Endometrial microvascular endothelial cells (primary cell): Measurements from ENCODE around the gene YIF1B. TPM values are rescaled to one million over a fixed set of nuclear protein-coding genes. Genes with fewer than 3 reads are reported as not detected.

ENCODE experiments used
- in situ Hi-C: cut with HindIII; loops from 2 replicates; pipeline ENCODE4 v1.10.0; 2017; ENCODE audit warnings: low sequenced_read_pairs, low pct_unique_long_range_greater_than_20kb; ENCODE audit errors: inconsistent ontology term
- total RNA-seq: library from RNA; depleted of rRNA; stranded (reverse); fragments of >200 nt; gene quantifications from one replicate; pipeline ENCODE4 v1.2.3, GENCODE V29; 2015; ENCODE audit errors: inconsistent ontology term

The YIF1B gene
- total RNA-seq, 1 donor from 2014 or later = 88.4 TPM

DNA sequence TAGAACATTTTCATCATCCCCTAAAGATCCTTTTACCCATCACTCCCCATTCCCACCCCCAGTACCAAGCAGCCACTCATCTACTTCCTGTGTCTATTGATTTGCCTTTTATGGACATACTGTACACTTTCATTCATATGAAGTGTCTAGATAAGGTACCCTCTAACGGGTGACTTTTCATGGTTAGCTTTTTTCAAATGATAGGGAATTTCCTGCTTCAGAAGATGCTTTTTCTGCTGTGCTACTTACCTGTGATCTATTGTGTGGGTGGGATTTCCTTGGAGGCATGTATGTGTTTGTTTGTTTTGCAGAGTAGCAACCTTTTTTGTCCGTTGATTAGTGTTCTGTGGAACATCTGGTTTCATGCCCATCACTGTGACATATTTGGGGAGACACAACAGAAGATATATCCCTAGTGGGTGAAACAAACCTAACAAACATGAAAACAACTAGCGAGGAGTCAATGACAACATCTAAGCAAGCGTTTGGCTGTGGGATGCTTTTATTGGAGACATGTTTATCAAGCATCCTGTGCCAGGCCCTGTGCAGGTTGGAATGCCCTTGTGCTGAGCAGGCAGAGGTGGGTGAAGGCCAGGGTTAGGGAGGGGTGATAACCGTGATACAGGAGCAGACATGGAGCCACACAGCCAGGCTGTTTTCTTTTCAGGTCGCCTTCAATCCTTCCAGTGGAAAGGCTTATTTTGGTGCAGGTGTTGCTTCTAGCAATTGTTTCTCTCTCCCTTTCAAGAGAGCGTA is 33.8 kb downstream of the YIF1B start:
- in situ Hi-C loops = no loop called here

DNA sequence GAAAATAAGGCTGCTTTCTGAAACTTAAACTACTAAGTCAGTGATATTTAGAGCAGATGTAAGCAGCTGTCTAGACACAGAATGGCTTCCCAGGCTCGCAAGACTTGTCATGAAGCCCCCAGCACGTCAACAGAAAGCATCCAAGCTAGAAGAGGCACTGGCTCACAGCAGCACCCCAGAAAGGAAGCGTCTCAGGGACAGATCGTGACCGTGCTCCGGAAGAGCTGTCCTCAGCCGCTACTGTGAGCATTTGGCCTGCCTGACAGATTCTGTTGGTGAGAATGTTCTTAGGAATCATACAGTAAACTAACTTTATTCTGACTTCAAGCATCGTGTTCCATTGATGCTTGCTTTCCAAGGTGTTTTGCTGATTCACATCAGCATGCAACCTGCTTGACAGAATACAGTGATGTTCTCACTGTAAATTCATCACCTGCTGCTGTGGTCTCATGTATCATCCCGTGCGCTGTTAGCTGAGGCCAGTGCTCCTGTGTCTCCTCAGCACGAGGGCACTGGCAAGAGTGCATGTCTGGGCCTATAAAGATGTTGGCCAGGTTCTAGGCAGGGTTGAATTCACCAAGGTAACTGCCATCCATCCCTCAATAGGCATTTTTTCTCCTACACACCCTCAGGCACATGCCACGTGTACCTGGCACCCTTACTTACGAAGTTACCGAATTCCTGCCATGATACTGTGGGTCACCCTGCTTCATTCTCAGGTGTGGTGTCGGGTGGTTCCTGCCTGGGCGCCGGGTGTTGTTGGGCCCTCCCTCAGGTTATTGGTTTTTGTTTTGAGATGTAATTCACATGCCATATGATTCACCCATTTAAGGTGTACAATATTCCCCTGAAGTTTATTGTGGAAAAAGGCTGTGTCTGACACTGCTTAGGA is 35.5 kb downstream of the YIF1B start:
- in situ Hi-C loops = no loop called here

DNA sequence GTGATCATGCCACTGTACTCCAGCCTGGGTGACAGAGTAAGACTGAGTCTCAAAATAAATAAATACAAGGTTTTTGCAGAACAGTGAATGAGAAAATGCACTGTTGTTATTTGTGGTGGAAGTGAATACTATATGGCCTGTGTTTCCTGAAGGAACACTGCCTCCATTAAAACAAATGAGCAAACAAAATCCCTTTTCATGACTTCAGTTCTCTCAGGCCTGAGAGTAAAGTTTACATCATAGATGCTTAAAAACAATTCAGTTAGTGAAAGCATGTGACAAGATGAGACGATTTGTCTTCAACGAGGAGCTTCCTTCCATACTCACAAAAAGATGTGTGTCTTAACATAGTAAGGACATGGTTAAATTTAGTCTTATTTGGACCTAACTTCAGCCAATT is 37.0 kb downstream of the YIF1B start:
- in situ Hi-C loops = no loop called here

DNA sequence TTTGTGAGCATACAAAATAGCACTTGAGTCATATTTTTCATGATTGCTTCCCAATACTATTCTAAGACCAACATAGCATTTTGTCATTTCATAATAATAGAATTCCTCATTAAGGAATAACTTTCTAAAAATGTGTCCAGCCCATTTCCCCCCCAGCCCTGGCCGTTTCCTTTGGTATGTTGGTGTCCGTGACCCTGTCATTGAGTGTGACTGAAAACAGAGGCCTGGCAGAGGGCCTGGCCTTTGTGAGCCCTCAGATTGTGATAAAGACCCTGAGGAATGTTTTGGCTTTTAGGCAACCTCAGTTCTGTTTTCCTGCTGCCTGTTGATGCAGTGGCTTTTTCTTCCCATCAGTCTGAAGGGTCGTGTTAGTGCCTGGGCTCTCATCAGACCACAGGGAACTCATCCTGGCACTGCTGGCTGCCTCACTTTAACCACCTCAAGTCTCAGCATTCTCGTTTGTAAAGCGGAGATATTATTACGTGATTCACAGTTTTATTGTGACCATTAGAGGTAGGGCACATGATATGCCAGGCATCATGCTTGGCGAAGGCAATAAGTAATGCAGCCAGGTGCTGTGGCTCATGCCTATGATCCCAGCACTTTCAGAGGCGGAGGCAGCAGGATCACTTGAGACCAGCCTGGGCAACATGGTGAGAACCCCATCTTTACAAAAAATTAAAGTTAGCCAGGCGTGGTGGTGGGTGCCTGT is 37.6 kb downstream of the YIF1B start:
- in situ Hi-C loops = no loop called here

DNA sequence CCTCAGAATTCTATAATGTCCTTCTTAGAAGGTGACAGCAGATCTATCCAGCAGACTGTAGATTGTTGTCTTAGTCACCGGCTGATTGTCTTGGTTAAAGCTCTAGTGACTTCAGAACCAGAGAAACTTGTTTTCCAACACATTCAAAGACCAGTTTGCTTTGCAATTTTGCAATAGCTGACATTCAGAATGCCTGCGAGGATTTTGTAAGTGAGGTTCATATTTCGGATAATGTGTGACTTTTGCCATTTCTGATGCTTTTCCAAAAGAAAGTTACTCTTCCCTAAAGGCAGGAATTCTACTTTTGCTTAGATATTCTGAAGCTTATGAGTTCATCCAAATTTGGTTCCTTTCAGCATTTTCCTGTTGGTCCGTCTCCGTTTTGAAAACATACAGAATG is 38.2 kb downstream of the YIF1B start:
- in situ Hi-C loops = no loop called here

DNA sequence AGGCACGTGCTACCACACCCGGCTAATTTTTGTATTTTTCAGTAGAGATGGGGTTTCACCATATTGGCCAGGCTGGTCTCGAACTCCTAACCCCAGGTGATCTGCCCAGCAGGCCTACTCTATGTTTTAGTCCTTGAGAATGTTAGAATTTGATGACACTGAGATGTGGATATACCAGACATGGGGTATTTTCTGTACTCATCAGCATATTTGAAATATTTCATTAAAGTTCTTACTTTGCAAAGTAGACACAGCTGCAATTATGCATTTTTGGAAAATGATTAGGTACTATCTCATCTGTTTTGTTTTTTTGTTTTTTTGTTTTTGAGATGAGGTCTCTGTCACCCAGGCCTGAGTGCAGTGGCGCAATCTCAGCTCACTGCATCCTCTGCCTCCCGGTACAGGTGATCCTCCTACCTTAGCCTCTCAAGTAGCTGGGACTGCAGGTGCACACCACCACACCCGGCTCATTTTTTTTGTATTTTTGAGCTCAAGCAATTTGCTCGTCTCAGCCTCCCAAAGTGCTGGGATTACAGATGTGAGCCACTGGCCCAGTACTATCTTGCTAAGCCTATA is 38.7 kb downstream of the YIF1B start:
- in situ Hi-C loops = no loop called here

DNA sequence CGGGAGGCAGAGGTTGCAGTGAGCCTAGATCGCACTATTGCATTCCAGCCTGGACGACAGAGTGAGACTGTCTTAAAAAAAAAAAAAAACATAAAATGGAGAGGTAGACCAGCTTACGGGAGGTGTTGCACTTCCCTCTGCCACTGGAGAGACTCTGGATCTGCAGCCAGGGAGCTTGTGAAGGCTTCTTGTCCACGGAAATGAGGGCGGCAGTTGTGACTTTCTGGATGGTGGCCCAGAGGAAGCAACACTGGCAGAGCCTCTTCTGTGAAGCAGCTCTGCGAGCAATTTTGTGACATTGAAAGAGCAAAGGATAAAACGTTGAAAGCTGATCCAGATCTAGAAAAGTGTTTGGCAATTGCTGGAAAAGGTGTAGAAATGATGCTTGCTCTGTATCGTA is 41.0 kb downstream of the YIF1B start:
- in situ Hi-C loops = no loop called here

DNA sequence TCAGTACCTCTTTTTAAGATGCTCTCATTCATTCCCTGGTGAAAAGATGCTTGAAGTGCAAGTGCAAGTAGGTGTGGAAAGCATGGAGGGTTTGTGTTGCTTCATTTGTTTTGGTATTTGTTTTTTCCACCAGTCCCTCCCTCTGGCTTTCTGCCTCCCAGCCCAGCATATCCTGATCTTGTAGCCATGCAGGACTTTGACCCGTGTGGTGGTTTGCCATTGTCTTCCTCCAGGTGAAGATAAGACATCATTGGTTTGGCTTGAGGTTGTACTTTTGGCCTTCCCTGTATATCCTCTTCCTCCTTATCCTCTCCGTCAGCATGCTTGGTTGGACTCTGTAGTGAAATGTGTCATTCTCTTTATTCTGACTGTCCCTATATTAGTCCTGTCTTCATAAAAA is 42.2 kb downstream of the YIF1B start:
- in situ Hi-C loops = no loop called here

DNA sequence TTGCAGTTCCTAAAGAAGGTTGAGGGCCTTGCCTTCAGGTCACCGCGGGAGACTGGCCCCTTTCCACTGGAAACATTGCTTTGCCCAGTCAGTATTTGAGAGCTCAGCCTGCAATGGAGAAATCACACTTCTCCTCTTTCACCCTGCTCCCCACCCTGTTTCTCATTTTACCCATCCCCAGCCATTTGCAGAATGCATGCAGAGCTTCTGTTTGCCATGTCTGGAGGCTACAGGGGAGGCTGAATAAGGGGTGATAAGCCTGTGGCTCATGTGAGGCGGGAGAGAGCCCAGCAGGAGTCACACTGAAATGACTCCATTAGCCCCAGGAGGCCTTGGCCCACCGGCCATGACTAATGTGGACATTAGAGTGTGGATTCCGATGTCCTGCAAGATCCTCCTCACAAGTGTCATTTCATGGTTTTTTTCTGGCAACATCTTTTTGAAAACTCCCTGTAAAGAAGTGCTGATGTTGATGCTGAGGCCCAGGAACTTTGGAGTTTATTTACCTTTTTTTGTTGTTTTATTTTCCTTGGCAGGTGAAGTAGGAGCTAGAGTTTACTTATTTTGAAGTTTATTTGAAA is 45.1 kb downstream of the YIF1B start:
- in situ Hi-C loops = no loop called here

DNA sequence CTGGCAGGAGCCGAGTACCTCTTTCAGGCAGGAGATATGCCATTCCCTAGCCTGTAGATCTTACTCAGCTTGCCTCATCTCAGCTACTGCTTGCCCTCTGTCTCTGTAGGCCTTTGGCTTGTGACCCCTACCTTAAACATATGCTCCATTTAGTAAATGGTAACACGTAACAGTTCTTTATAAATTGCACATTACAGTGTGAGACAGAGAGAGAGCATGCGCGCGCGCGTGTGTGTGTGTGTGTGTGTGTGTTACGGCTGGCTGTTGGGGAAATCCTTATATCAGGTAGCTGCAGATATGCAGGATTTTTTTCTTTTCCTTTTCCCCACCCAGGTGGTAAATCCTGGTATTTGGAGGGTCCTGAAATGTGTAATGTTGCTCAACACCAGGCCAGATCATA is 47.2 kb downstream of the YIF1B start:
- in situ Hi-C loops = loop anchor here (5.0 kb wide), 1 partner anchor 49 kb away; the partner anchor contains the start of genes KCNK6 and YIF1B

DNA sequence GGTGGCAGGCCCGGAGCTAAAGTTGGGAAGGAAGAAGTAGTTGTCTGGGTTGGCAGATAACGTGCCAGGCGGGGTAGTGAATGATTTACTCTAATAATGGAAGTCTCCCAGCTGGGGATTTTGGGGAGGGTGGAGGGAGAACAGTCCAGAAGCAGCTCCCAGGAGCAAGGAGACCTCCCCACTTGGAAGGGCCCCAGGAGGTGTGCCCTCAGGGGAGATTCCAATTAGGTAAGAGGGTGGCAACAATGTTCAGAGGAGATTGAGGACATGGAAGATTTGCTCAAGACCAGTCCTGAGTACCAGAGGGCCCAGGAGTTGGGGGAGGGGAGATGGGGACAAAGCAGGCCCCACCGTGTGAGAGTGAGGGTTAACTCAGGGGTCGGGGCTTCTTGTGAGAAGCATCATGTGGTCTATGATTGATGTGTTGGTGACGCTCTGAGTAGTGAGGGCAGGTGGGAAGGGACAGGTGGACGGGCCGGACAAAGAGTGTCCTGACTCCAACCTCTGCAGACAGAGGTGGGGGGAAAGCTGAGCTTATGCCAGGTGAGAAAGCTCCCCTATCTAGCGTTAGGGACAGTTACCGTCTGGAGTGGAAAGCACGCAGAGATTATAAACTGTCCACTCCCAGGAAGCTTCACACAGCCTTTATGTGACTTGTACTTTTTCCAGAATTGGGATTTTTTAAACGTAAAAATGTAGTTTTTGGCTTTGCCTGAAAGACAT is 47.8 kb downstream of the YIF1B start:
- in situ Hi-C loops = loop anchor here (5.0 kb wide), 1 partner anchor 49 kb away; the partner anchor contains the start of genes KCNK6 and YIF1B

DNA sequence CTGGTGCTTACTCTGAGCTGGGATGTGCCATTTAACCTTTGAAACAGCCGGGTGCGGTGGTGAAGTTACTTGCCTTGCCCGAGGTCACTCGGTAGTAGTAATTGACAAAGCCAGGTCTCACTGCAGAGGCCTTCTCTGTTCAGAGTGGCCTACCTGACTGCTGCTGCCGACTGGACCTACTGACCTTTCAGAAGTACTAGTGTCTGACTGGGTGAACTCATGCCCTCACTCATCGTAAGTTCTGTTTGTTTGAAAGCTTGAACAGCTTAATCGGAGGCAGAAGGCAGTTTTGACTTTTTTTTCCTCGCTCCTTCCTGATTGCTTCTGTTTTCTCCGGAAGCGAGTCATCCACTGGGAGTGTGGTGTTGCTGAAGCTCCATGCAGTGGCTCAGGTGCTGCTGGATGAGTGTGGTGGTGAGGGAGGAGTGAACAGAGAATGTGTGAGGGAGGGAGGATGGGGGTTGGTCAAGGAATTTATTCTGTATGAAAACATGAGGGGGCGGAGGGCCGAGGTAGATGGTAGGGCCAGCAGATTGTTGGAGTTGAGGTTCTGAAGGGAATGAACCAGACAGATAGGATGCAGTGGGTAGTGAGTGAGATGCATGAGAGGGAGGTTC is 48.7 kb downstream of the YIF1B start:
- in situ Hi-C loops = loop anchor here (5.0 kb wide), 1 partner anchor 50 kb away; the partner anchor contains the start of genes KCNK6 and YIF1B

DNA sequence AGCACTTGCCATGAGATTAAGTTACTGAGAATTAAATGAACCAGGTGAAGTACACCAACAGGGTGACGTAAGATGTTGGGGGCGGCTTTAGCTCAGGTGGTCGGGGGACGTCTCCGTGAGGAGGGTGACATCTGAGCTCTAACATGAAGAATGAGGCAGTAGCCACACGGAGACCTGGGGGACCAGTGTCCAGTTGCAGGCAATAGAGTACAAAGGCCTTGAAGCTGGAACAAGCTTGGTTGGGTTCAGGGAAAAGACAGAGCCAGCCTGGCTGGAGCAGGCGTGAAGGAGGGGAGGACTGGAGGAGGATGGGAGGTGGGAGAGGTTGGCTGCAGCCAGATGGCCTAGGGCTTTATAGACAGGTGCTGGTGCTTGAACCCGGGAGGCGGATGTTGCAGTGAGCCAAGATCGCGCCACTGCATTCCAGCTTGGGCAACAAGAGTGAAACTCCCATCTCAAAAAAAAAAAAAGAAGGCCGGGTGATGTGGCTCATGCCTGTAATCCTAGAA is 49.8 kb downstream of the YIF1B start:
- in situ Hi-C loops = loop anchor here (5.0 kb wide), 1 partner anchor 51 kb away; the partner anchor contains the start of genes KCNK6 and YIF1B

DNA sequence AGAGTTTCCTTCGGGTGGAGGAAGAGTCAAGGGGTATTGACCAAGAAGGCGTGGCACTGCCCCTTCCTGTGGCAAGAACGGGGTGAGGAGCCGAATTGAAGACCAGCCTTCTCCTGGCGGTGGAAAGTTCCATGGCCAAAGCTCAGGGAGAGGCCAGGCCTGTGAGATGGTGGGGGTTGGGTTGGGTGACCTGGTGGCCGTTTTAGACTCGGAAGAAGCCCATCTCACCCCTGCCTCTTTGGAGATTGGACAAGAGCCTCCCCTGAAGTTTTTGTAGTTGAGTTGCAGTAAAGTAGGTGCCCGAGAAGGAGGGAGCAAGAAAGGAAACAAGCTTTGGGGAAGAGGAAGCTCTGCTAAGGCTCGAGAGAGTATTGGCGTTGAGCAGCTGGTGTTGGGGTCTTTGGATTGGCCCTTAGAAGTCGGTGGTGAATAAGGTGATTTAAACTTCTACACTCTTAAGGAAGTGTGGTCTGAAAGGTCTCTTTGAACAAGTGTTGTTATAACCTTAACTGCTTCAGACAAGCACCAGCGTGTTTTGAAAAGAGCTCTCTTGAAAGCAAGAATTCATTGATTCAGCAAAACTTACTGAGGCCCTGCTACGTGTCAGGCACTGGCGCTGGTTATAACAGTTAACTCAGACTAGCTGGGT is 50.4 kb downstream of the YIF1B start:
- in situ Hi-C loops = loop anchor here (5.0 kb wide), 1 partner anchor 52 kb away; the partner anchor contains the start of genes KCNK6 and YIF1B

DNA sequence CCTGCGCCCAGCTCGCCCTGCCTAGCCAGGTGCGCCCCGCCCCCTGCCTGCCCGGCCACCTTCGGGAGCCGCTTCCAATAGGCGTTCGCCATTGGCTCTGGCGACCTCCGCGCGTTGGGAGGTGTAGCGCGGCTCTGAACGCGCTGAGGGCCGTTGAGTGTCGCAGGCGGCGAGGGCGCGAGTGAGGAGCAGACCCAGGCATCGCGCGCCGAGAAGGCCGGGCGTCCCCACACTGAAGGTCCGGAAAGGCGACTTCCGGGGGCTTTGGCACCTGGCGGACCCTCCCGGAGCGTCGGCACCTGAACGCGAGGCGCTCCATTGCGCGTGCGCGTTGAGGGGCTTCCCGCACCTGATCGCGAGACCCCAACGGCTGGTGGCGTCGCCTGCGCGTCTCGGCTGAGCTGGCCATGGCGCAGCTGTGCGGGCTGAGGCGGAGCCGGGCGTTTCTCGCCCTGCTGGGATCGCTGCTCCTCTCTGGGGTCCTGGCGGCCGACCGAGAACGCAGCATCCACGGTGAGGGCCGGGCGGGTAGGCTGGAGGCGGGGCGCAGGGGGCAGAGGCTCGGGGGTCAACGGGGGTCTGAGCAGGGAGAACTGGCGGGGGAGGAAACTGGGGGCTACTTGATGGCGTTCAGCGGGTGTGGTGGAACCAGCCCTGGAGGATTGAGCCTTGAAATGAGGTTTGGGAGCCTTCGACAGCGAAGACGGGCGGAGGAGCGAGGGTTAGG is 51.1 kb downstream of the YIF1B start, which contains the start of gene SPINT2:
SPINT2 (plus strand) TSS at position 88 of the 727 bp plus-strand sequence; CDS start at position 408, 320 bp downstream.
- in situ Hi-C loops = loop anchor here (5.0 kb wide), 1 partner anchor 53 kb away; the partner anchor contains the start of genes KCNK6 and YIF1B
